OCI-LY3 (cell line): Measurements from ENCODE around the gene CHRM2.

Experiments
- EZH2phosphoT487 ChIP-seq: fragments of 200-600 bp; shearing (Covaris generic); IDR thresholded peaks from 2 replicates; pipeline ENCODE4 v1.6.1; 2018; ENCODE audit warnings: antibody characterized with exemption, mixed run types, low read depth
- TF ChIP-seq, protein P1 (sequence below): fragments of 200-600, 300-600 bp; sonication (generic); IDR thresholded peaks from 2 replicates; pipeline ENCODE4 v1.5.1; 2014; ENCODE audit warnings: antibody characterized with exemption, low read length, low read depth

DNA sequence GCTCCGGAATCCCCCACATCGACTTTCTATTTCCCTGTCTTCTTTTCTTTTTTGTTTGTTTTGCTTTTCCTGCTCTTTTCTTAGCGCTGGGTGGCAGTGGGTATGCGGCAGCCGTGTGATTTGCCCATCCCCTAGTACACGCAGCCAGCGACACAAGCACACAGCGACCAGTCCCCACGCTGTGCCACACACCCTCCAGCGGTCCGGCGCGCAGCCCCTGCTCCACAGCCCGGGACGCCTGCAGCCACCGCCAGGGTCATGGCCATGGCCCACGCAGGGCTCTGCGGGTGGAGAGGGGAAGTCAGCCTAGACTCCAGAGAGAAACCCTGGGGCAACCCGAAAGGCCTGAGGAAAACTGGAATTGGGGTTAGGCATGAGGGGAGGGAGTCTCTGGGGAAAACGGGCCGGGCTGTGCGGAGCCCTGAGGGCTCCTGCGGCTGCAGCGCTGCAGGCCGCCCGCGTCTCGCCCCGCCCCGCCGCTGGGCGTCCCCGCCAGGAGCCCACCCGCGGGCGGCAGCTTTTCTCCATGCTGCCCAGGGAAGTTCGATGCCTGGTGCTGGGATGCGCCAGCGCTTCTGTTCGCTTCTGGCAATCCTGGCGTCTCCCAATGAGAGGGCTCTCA is 2.5 kb downstream of the CHRM2 start:
- TF ChIP-seq, protein P1, sequence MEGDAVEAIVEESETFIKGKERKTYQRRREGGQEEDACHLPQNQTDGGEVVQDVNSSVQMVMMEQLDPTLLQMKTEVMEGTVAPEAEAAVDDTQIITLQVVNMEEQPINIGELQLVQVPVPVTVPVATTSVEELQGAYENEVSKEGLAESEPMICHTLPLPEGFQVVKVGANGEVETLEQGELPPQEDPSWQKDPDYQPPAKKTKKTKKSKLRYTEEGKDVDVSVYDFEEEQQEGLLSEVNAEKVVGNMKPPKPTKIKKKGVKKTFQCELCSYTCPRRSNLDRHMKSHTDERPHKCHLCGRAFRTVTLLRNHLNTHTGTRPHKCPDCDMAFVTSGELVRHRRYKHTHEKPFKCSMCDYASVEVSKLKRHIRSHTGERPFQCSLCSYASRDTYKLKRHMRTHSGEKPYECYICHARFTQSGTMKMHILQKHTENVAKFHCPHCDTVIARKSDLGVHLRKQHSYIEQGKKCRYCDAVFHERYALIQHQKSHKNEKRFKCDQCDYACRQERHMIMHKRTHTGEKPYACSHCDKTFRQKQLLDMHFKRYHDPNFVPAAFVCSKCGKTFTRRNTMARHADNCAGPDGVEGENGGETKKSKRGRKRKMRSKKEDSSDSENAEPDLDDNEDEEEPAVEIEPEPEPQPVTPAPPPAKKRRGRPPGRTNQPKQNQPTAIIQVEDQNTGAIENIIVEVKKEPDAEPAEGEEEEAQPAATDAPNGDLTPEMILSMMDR = no peak
- no peak for TF ChIP-seq EZH2phosphoT487
